ENCODE measurements around the gene RDM1. TPM values are rescaled to one million over a fixed set of nuclear protein-coding genes. Genes with fewer than 3 reads are reported as not detected.

RDM1 gene, protein sequence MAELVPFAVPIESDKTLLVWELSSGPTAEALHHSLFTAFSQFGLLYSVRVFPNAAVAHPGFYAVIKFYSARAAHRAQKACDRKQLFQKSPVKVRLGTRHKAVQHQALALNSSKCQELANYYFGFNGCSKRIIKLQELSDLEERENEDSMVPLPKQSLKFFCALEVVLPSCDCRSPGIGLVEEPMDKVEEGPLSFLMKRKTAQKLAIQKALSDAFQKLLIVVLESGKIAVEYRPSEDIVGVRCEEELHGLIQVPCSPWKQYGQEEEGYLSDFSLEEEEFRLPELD
- total RNA-seq (2021; ENCODE audit: unreplicated experiment): 5.5 TPM
- 1.7 TPM for polyA plus RNA-seq (2012; ENCODE audit: insufficient read length)
- Bru-seq, nascent RNA: percentile 45 among the genes with signal in this experiment
- percentile 43 among the genes with signal in this experiment for BruChase-seq, experiment 1, labeled RNA remaining after a 2-hour chase
- BruChase-seq, experiment 2, labeled RNA remaining after a 6-hour chase: percentile 39 among the genes with signal in this experiment
- long read RNA-seq, partial matches to known transcripts: 0 of 3 reads
- long read RNA-seq, other reads (novel, unspliced or antisense): 2 of 3 reads

DNA sequence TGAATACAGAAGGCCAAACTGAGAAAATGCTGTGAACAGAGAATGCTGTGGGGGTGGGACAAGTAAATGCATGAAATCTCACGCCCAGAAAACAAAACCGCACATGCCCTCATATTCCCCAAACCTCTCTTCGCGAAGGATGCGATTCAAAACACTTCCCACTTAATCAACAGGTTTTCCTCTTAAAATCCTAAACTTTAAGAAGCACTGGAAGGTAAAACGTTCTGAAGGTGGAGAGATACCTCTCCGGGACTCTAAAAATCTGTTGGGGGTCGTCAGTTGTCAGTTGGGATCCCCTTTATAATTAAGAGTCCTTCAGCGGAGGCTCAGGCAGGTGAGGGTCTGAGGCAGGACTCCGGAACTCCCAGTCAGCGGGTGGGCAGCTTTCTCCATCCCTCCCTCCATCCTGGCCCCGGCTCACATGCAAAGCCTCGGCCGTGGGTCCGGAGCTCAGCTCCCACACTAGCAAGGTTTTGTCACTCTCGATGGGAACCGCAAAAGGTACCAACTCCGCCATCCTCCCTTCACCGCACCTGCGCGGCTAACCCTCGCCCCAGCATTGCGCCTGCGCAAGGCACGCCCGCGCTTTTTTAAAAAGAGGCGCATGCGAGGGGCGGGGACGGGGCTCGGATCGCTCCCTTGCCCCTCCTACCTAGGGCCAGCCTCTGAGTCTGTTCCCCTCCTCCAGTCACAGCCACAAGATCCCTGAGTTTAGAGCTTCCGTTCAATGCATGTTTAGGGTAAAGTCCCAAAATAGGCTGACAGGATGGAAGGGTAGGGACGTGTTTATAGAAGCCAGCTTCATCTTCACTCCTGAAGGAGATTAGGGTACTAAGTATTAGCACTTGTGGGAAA lies at the start of gene RDM1:
RDM1 (minus strand) TSS at position 563 of the 855 bp plus-strand sequence; CDS start at position 517, 46 bp downstream.
- in situ Hi-C loops (cut with HindIII; ENCODE audit: low pct_unique_long_range_greater_than_20kb, low sequenced_read_pairs) (no loop called here), intact Hi-C loops (cut with micrococcal nuclease; ENCODE audit: unreplicated experiment) (no loop called here)
- peaks cover 16% of the 10 kb centered on the region for H3K4me1 ChIP-seq (ENCODE audit: control insufficient read depth, insufficient read depth, low read length)
- H3K4me3 ChIP-seq (ENCODE audit: low read depth in 2 of 2, low read length in 2 of 2): peak within 1 kb of the TSS; percentile 71 to 73
- ChIA-PET POLR2A (no interaction called here), CTCF (interaction anchor here (1.0 kb wide), 1 partner anchor 9 kb away, joined by 10 read pairs; no protein-coding TSS in a partner anchor)
- no TSS peak for BruUV-seq (replicated peaks)
- DNase-seq (ENCODE audit: low read depth, low spot score) (peak; percentile 32), ATAC-seq (peak; percentile 100)
- H3K36me3 ChIP-seq (ENCODE audit: control insufficient read depth, insufficient read depth, low read length): no peaks in the 10 kb centered on the region; the same call in 1 of the 2 replicates
- H3K9me3 ChIP-seq (ENCODE audit: control insufficient read depth, insufficient read depth, low read depth, low read length): no peaks in the 10 kb centered on the region
- TF ChIP-seq, protein P1, sequence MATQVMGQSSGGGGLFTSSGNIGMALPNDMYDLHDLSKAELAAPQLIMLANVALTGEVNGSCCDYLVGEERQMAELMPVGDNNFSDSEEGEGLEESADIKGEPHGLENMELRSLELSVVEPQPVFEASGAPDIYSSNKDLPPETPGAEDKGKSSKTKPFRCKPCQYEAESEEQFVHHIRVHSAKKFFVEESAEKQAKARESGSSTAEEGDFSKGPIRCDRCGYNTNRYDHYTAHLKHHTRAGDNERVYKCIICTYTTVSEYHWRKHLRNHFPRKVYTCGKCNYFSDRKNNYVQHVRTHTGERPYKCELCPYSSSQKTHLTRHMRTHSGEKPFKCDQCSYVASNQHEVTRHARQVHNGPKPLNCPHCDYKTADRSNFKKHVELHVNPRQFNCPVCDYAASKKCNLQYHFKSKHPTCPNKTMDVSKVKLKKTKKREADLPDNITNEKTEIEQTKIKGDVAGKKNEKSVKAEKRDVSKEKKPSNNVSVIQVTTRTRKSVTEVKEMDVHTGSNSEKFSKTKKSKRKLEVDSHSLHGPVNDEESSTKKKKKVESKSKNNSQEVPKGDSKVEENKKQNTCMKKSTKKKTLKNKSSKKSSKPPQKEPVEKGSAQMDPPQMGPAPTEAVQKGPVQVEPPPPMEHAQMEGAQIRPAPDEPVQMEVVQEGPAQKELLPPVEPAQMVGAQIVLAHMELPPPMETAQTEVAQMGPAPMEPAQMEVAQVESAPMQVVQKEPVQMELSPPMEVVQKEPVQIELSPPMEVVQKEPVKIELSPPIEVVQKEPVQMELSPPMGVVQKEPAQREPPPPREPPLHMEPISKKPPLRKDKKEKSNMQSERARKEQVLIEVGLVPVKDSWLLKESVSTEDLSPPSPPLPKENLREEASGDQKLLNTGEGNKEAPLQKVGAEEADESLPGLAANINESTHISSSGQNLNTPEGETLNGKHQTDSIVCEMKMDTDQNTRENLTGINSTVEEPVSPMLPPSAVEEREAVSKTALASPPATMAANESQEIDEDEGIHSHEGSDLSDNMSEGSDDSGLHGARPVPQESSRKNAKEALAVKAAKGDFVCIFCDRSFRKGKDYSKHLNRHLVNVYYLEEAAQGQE (IDR thresholded peaks at IDR 0.05; ENCODE audit: insufficient read depth in 1 of 2, low read depth in 2 of 2, low read length in 1 of 2): 0 out of 4 replicates have a peak, but pooled peaks of 1 of the 2 experiments have one; percentile 27
- TF ChIP-seq, protein P2, sequence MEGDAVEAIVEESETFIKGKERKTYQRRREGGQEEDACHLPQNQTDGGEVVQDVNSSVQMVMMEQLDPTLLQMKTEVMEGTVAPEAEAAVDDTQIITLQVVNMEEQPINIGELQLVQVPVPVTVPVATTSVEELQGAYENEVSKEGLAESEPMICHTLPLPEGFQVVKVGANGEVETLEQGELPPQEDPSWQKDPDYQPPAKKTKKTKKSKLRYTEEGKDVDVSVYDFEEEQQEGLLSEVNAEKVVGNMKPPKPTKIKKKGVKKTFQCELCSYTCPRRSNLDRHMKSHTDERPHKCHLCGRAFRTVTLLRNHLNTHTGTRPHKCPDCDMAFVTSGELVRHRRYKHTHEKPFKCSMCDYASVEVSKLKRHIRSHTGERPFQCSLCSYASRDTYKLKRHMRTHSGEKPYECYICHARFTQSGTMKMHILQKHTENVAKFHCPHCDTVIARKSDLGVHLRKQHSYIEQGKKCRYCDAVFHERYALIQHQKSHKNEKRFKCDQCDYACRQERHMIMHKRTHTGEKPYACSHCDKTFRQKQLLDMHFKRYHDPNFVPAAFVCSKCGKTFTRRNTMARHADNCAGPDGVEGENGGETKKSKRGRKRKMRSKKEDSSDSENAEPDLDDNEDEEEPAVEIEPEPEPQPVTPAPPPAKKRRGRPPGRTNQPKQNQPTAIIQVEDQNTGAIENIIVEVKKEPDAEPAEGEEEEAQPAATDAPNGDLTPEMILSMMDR (IDR thresholded peaks at IDR 0.05): no peak
- peak; percentile 88 for TF ChIP-seq POLR2AphosphoS5 (IDR thresholded peaks at IDR 0.05; ENCODE audit: low read depth, low read length)
- 0 out of 2 replicates have a peak, but pooled peaks have one; percentile 68 for TF ChIP-seq SIN3A (IDR thresholded peaks at IDR 0.05; ENCODE audit: borderline replicate concordance, insufficient read depth, low read depth, low read length)
- TF ChIP-seq TCF7L2 (IDR thresholded peaks at IDR 0.05; ENCODE audit: low read depth, low read length): no peak
- H3K27me3 ChIP-seq (ENCODE audit: control insufficient read depth, insufficient read depth, low read length): no peaks in the 10 kb centered on the region
- H3K27ac ChIP-seq (ENCODE audit: low read length): peak within 1 kb of the TSS; percentile 88

DNA sequence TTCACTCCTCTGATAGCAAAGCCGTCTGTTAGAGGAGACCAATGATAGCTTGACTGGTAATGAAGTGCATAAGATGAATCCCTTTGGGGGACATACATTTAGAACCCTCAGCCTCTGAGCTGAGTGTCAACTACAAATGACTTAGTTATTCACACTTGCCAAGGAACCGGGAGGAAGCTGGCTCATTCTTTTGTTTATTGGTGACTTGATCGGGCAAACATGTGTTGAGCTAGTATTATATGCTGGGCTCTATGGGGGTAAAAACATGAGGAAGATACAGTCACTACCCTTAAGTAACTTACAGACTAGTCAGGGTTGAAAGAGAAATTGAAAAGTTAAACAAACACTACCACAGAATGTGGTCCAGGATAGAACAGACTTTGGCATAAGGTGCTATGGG lies 47.8 kb upstream of the RDM1 start:
- intact Hi-C loops (cut with micrococcal nuclease; ENCODE audit: unreplicated experiment): no loop called here
- ChIA-PET CTCF (interaction anchor here (1.7 kb wide), 1 partner anchor 9 kb away, joined by 6 read pairs; no protein-coding TSS in a partner anchor), POLR2A (interaction anchor here (0.7 kb wide), 1 partner anchor 12 kb away, joined by 3 read pairs; no protein-coding TSS in a partner anchor)
- ATAC-seq (no peak), DNase-seq (ENCODE audit: low read depth, low spot score) (no peak)
- Histone ChIP-seq H3K4me3 (ENCODE audit: low read depth in 2 of 2, low read length in 2 of 2) (no peak overlapping the region), H3K27ac (ENCODE audit: low read length) (no peak overlapping the region), H3K36me3 (ENCODE audit: control insufficient read depth, insufficient read depth, low read length) (no peaks in the 10 kb centered on the region), H3K9me3 (ENCODE audit: control insufficient read depth, insufficient read depth, low read depth, low read length) (no peaks in the 10 kb centered on the region), H3K27me3 (ENCODE audit: control insufficient read depth, insufficient read depth, low read length) (no peaks in the 10 kb centered on the region; the same call in 1 of the 2 replicates), H3K4me1 (ENCODE audit: control insufficient read depth, insufficient read depth, low read length) (0 out of 2 replicates have a peak, but pooled peaks cover 4% of the 10 kb centered on the region)
- in situ Hi-C loops (cut with HindIII; ENCODE audit: low pct_unique_long_range_greater_than_20kb, low sequenced_read_pairs): no loop called here
- TF ChIP-seq SIN3A (IDR thresholded peaks at IDR 0.05; ENCODE audit: borderline replicate concordance, insufficient read depth, low read depth, low read length) (no peak), POLR2AphosphoS5 (IDR thresholded peaks at IDR 0.05; ENCODE audit: low read depth, low read length) (no peak), TCF7L2 (IDR thresholded peaks at IDR 0.05; ENCODE audit: low read depth, low read length) (no peak)
- TF ChIP-seq, protein P2 (IDR thresholded peaks at IDR 0.05): no peak
- TF ChIP-seq, protein P1 (IDR thresholded peaks at IDR 0.05; ENCODE audit: insufficient read depth in 1 of 2, low read depth in 2 of 2, low read length in 1 of 2): no peak
- no TSS peak for BruUV-seq (replicated peaks)
